Left lung (tissue), 10 donors: ENCODE data around the gene RABL3. TPM values are rescaled to one million over a fixed set of nuclear protein-coding genes. Genes with fewer than 3 reads are reported as not detected.
A peak's percentile ranks its signal among the peaks of the same experiment; 100 is the strongest.

Experiments
- ATAC-seq: fragments of 200-7000 bp; cut with Tn5 transposase; one replicate; pipeline ENCODE4 v1.9.1; 2020; ENCODE audit warnings: moderate library complexity
- DNase-seq, 4 donors: peaks; one replicate each; pipeline ENCODE4 v3.0.0-alpha.2; 2013 to 2020
- H3K27ac ChIP-seq, 2 donors: fragments of 200-600 bp; sonication (generic) in 1 of 2; one replicate each; pipeline versions ENCODE4 v1.5.0 to v1.8.0; 2020 to 2021
- H3K27me3 ChIP-seq, 2 donors: fragments of 200-600 bp; sonication (generic) in 1 of 2; one replicate each; pipeline versions ENCODE4 v1.5.0 to v1.8.0; 2020 to 2021
- H3K36me3 ChIP-seq, 2 donors: fragments of 200-600 bp; sonication (generic) in 1 of 2; one replicate each; pipeline versions ENCODE4 v1.5.0 to v1.8.0; 2020 to 2021
- H3K4me1 ChIP-seq, 2 donors: fragments of 200-600 bp; one replicate each; pipeline ENCODE4 v1.8.0; 2021
- H3K4me3 ChIP-seq, 2 donors: fragments of 200-600 bp; sonication (generic) in 1 of 2; one replicate each; pipeline versions ENCODE4 v1.5.0 to v1.8.0; 2020 to 2021; ENCODE audit warnings: mild to moderate bottlenecking in 1 of 2
- H3K9me3 ChIP-seq, 2 donors: fragments of 200-600 bp; sonication (generic) in 1 of 2; one replicate each; pipeline versions ENCODE4 v1.5.0 to v1.8.0; 2020 to 2021
- intact Hi-C, 2 donors: fragments of 100-400 bp; cut with DNase I; formaldehyde crosslinking; loops; one replicate each; pipeline versions ENCODE4 v1.11.2 to v1.14.2; 2022
- polyA plus RNA-seq, 6 donors: library from polyadenylated mRNA; unstranded; fragments of 120-200 nt; gene quantifications; one replicate each; pipeline ENCODE4 v1.2.1, GENCODE V29; 2013; ENCODE audit not compliant: insufficient read length in 6 of 6
- total RNA-seq, 2 donors: library from RNA; stranded (reverse); fragmentation: NEBNext Ultra II Directional; extraction: Animal tissue kit (Norgen Biotek cat#: 25700); gene quantifications; one replicate each; pipeline ENCODE4 v1.2.1, GENCODE V29; 2021
- TF ChIP-seq, protein P1 (sequence below), 2 donors: fragments of 200-600 bp; sonication (generic) in 1 of 2; IDR thresholded peaks; one replicate each; pipeline versions ENCODE4 v1.5.0 to v1.8.0; 2021; ENCODE audit warnings: antibody characterized with exemption in 2 of 2
- donor health status: DM: no; HTN: yes; CAD: no.
- donor health status: DM: no; HTN: no; CAD: no.

The RABL3 gene
- total and polyA plus RNA-seq, 8 donors, result 19.0 to 29.2 (median 24.1) TPM

DNA sequence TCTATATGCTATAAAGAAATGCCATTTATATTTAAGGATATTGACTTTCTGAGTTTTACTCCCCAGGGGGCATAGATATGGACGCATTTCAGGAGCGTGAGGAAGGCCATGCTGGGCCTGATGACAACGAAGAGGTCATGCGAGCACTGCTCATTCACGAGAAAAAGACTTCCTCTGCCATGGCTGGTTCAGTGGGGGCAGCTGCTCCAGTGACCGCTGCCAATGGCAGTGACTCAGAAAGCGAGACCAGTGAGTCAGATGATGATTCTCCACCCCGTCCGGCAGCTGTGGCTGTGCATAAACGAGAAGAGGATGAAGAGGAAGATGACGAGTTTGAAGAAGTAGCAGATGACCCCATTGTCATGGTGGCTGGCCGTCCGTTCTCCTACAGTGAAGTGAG lies 38.7 kb upstream of the RABL3 start:
- H3K4me1 ChIP-seq, result no peaks in the 10 kb centered on the region
- intact Hi-C loops, result no loop called here
- H3K4me3 ChIP-seq, result no peak overlapping the region
- no peaks in the 10 kb centered on the region for H3K27me3 ChIP-seq
- peak; percentile 43 for ATAC-seq
- TF ChIP-seq, protein P1, sequence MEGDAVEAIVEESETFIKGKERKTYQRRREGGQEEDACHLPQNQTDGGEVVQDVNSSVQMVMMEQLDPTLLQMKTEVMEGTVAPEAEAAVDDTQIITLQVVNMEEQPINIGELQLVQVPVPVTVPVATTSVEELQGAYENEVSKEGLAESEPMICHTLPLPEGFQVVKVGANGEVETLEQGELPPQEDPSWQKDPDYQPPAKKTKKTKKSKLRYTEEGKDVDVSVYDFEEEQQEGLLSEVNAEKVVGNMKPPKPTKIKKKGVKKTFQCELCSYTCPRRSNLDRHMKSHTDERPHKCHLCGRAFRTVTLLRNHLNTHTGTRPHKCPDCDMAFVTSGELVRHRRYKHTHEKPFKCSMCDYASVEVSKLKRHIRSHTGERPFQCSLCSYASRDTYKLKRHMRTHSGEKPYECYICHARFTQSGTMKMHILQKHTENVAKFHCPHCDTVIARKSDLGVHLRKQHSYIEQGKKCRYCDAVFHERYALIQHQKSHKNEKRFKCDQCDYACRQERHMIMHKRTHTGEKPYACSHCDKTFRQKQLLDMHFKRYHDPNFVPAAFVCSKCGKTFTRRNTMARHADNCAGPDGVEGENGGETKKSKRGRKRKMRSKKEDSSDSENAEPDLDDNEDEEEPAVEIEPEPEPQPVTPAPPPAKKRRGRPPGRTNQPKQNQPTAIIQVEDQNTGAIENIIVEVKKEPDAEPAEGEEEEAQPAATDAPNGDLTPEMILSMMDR (IDR thresholded peaks at IDR 0.05), result no peak
- H3K27ac ChIP-seq, result no peak overlapping the region
- H3K9me3 ChIP-seq, result no peaks in the 10 kb centered on the region
- H3K36me3 ChIP-seq, result peaks cover 0 to 46% of the 10 kb centered on the region in 2 donors
- DNase-seq, result peak in 2 of 4 donors; percentile 38 to 39

DNA sequence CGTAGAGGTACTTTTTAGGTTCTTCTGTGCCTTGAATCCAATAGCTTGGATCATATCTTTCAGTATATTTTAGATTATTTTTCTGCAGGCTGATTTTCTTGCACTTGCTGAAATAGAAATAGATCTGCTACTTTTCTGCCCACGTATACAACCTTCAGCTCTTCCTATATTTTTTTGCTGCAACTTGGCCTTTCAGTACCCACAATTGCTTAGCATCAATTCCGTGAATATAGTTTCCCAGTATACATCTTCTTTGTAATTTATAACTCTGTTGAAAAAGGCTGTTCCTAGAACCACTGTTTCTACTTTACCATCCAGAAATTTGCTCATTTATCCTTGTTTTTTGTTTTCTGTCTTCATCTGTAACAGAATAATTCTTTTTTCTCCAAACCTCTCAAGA lies 36.5 kb upstream of the RABL3 start:
- ATAC-seq (no peak), DNase-seq (no peak)
- intact Hi-C loops, result no loop called here
- TF ChIP-seq, protein P1 (IDR thresholded peaks at IDR 0.05), result no peak
- Histone ChIP-seq H3K4me3 (no peak overlapping the region), H3K9me3 (no peaks in the 10 kb centered on the region), H3K27me3 (no peaks in the 10 kb centered on the region), H3K4me1 (no peaks in the 10 kb centered on the region), H3K36me3 (peaks cover 0 to 47% of the 10 kb centered on the region in 2 donors), H3K27ac (no peak overlapping the region)

- TF ChIP-seq, protein P1 (IDR thresholded peaks at IDR 0.05), result no peak
- Histone ChIP-seq H3K4me3 (no peak overlapping the region), H3K27me3 (no peaks in the 10 kb centered on the region), H3K9me3 (no peaks in the 10 kb centered on the region), H3K27ac (no peak overlapping the region), H3K36me3 (peaks cover 0 to 44% of the 10 kb centered on the region in 2 donors), H3K4me1 (no peaks in the 10 kb centered on the region)
- intact Hi-C loops, result no loop called here
- ATAC-seq, result no peak
- no peak for DNase-seq
These were observed 33.1 kb upstream of the RABL3 start for GRCh38 chr3:120775411-120775810.

DNA sequence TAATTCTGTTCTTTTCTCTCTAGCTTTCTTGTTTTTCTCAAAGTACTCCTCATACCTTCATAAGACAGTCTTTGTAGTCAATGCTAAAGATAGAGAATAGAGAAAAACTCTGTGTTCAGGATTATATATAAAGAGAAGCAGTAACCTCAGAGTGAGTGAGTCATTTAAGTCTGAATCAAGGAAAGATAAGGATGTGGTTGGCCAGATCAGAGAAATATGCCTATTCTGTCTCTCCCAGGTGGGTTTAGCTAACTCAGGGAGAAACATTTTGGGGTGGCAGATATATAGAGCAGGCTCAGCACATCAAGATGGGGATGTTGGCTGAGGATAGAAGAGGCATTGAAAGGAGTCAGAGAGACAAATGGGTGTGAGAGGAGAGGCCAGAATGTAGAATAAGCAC lies 31.6 kb upstream of the RABL3 start:
- no peak overlapping the region for H3K4me3 ChIP-seq
- intact Hi-C loops, result no loop called here
- no peaks in the 10 kb centered on the region for H3K4me1 ChIP-seq
- no peak for ATAC-seq
- TF ChIP-seq, protein P1 (IDR thresholded peaks at IDR 0.05), result no peak
- DNase-seq, result no peak
- no peaks in the 10 kb centered on the region for H3K9me3 ChIP-seq
- peaks cover 0 to 40% of the 10 kb centered on the region in 2 donors for H3K36me3 ChIP-seq
- no peak overlapping the region for H3K27ac ChIP-seq
- no peaks in the 10 kb centered on the region for H3K27me3 ChIP-seq

GRCh38 chr3:120772081-120772480 lies 29.8 kb upstream of the RABL3 start:
- no peak for ATAC-seq
- intact Hi-C loops, result no loop called here
- no peaks in the 10 kb centered on the region for H3K27me3 ChIP-seq
- no peaks in the 10 kb centered on the region for H3K9me3 ChIP-seq
- TF ChIP-seq, protein P1 (IDR thresholded peaks at IDR 0.05), result no peak
- H3K36me3 ChIP-seq, result peaks cover 0 to 31% of the 10 kb centered on the region in 2 donors
- H3K4me3 ChIP-seq, result no peak overlapping the region
- no peak for DNase-seq
- H3K4me1 ChIP-seq, result peaks cover 0 to 8% of the 10 kb centered on the region in 2 donors
- H3K27ac ChIP-seq, result no peak overlapping the region
